Stimulated activated CD4-positive, alpha-beta T cell treated with anti-CD3 and anti-CD28 coated beads, Interleukin-15, amount 100 ng/mL, for 24 hours (primary cell): ENCODE data around the gene ACER3.
A peak's percentile ranks its signal among the peaks of the same experiment; 100 is the strongest.

Experiments
- DNase-seq: peaks from one replicate; pipeline ENCODE4 v3.0.0-alpha.2; 2020

ACER3 gene

GRCh38 chr11:77064648-77065217 lies 204.0 kb downstream of the ACER3 start:
- no peak for DNase-seq

DNA sequence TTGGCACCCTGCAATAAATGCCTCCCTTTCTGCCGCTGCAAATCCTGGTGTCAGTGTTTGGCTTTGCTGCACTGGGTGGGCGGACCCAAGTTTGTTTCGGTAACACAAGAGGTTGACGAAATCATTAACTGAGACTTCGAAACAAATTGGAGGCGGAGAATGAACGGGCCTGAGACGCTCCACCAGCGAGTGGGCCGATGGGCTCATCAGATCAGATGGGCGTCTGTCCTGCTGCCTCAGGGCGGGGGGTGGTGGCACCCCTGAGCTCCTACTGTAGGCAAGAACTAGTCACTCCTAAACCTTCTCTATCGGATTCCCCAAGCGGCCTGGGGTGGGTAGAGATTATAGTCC lies 205.1 kb downstream of the ACER3 start:
- DNase-seq = peak; percentile 28

DNA sequence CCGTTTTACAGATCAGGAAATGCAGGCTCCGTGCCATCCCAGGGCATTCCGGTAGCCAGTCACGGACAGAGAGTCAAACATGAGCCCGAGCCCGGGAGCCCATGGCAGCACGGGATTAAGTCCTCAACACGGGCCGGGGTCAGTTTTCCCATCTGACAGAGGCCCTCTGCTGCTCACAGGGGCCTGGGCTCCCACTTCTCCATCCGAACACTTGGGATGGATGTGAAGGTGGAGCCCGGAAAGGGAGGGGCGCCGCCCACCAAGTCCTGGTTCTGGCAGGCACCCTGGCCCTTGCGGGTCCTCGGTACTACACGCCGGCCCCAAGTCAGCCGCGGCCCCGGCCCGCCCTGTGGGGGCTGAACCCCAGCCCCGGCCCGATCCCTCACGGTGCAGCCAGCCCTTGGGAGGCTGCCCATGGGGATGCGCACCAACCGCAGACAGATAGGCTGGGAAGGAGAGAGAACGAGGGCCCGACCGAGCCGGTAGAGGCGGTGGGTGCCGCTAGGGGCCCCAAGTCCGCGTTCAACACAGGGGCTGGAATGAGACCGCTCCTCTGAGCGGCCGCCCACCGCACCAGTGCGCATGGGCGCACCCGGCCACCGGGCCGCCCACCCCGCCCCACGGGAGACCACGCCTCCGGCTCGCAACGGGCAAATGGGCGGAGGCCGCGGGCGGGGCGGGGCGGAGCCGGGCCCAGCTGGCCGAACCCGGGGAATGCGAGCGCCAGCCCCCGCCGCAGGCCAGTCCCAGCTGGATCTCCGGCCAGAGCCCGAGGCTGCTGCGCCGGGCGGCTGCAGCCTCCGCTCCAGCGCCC lies 205.7 kb downstream of the ACER3 start, which contains the start of gene CAPN5:
Gene CAPN5 (plus strand): TSS at position 743 of the 814 bp plus-strand sequence. CDS start 17,916 bp downstream, outside the sequence.
- peak; percentile 92 for DNase-seq

- DNase-seq = no peak
Measured at GRCh38 chr11:77067861-77068443, 207.2 kb downstream of the ACER3 start.

DNA sequence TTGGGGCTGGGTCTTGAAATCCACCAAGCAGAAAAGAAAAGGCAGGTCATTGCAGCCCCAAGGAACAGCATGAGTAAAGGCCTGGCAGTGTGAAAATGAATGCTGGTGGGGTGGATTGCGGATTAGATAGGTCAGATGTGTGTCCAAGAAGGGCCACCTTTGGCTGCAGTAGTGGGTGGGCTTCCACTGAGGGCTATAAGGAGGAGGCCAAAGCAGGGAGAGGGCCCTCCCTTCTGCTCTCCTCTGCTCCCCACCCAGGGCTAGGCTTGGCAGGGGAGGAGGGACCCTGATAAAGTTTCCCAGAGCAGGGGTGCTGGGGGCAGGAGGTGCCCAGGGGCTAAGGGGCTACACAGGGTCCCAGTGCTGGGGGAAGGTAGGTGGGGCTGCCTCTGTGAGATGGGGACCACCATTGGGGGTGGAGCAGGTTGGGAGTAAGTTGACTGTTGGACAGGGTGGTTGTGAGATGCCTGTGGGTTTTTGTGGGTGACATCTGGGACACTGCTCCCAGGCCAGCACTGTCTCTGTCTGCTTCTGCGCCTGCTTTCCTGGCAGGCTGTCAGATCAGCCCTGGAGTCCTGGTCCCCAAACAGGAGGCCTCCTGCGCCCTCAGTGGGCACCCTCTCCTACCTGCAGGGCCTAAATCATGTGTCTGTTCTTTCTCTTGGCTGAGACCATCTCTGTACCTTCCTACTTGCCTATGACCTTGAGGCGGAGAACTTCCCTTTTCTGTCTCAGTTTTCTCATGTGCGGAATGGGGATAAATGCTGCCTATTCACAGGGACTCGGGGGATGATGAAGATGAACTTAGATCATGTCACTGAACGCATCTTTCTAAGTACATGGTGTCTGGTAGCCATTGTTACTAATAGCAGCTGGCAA lies 208.0 kb downstream of the ACER3 start:
- no peak for DNase-seq

DNA sequence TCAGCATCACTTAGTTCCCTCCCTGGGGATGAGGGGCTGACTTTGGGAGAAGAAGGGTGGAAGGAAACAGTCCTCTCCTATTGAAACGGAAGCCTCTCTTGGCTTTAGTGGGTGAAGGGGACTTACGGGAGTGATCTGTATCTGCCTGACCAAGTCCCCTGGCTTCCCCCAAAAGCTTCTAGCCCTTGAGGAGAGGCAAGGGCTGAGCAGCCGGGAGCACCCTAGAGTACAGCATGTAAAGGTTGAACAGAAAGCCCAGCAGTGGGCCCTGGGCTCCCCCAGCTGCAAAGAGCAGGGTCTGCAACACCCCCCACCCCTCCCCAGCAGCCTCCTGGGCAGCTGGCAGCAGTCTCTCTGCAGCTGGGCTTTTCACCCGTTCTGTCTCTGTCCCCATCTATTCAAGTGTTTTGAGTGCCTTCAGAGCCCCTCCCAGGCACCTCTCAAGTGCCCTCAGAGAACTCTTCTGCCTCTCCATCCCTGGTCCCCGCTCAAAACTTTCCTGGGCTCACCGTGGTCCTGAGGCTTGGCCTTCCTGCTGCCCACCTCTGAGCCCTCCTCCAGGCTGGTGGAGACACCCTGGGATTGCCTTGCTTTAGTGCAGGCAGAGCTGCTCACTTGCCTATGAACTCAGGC lies 208.7 kb downstream of the ACER3 start:
- DNase-seq = no peak

- no peak for DNase-seq
Measured at GRCh38 chr11:77069969-77070582, 209.4 kb downstream of the ACER3 start.

DNA sequence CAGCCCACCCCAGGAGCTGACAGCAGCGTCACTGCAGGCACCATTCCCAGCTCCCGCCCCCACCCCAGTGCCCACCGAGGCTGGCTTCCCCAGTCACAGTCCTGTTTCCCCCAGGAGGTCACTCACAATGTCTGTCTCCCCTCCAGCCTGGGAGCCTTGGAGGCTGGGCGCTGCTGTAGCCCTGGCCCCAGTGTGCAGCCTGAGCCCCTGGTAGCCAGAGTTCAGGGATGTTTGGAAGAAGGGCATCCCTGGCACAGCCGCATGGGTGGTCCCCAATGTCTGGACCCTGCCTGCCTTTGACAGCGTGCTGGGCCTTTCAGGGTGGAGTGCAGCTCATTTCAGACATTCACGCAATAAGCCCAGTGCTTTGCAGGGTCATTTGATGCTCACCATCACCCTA lies 210.4 kb downstream of the ACER3 start:
- DNase-seq = no peak

DNA sequence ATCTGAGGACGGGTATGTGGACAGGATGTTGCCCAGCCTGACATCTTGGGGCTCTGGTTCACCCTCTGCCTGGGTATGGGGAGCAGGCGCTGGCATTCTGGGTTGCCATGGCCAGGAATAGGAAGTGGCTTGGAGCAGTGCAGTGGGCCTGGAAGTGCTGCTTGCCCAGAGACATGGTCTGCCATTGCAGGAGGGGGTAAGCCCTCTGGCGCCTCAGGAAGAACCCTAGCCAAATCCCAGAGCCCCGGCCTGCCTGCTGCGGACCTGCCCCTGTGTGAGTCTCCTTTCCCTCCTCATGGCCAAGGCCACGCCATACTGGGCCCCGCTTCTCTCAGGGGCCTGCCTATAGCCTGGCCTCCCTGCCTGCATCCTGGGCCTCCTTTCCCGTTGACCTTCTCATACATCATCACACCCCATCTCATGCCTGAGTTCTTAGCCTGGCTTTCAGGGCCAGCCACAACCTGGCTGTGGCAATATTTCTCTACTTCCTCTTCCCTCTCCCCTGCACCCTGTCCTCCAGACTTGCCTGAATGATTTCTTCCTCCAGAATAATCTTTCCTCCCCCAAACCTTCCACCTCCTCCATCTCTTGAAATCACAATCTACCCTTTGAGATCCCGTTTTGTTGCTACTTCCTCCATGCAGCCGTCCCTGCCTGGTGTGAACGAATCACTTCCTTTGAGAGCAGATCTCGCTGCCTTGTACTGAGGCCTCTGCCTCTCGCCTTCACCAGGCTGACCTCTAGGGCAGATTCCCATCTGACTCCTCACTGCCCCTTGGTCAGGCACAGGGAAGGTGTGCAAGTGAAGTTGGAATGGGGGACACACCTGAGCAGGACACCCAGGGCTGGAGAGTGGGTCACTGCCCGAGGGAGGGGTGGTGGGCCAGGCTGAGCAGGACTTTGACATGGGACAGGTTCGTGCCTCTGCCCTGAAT lies 211.2 kb downstream of the ACER3 start:
- no peak for DNase-seq

DNA sequence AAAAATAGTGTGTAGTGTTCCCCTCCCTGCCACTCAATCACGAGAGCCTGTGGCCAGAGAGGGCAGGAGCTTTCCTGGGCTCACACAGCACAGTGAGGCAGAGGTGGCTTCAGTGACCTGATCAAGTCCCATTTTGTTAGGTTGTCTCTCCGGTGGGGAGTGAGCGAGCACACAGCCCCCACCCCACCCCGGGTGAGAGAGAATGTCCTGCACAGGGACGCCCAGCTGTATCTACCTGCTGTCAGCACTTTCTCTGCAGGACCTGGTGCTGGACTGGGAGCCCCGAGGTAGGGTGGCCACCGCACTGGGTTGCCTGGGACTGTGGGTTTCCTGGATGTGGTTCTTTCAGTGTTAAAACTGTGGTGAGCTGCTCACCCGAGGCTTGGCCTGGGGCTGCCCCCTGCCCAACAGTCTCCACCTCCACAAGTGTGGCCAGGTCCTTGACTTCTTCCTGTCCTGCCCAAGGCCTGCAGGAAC lies 212.2 kb downstream of the ACER3 start:
- DNase-seq = no peak

GRCh38 chr11:77073328-77074001 lies 212.7 kb downstream of the ACER3 start:
- no peak for DNase-seq

GRCh38 chr11:77074205-77074604 lies 213.5 kb downstream of the ACER3 start:
- DNase-seq = no peak

DNA sequence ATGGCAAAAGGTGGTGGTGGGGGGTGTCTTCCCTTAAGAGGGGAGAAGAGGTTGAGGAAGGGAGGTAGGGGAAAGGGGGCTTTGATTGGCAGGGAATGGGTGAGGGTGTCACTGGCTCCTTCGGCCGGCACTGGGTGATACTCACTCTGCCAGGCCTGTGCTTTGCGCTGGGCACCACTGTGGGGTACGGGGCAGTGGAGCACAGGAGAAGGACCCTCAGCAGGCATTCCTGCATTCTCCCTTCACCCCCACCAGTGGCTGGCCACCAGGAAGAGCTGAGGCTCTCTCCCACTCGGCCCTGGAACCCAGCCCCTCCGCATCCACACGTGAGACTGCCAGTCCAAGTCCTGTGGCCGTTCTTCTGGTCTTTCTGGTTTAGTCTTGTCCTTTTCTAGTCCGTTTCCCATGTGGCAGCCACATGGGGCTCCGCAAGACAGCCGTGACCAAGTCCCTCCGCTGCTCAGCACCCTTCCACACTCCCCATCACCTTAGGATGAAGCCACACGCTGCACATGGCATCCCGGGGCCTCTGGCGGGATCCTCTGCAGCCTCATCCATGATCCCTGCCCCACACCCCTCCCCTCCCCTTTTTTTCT lies 214.0 kb downstream of the ACER3 start:
- DNase-seq = no peak

GRCh38 chr11:77075425-77075905 lies 214.7 kb downstream of the ACER3 start:
- no peak for DNase-seq
